CMK (cell line): ENCODE measurements around the gene SMYD3.
A peak's percentile ranks its signal among the peaks of the same experiment; 100 is the strongest.

Experiments used
- DNase-seq: peaks from one replicate; pipeline ENCODE4 v3.0.0-alpha.2; 2010; ENCODE audit warnings: low read depth

Gene SMYD3

GRCh38 chr1:246506674-246507481 lies at the start of gene SMYD3:
SMYD3 (minus strand) TSS chr1:246507279.
- DNase-seq: peak; percentile 75

- no peak for DNase-seq
Observed at GRCh38 chr1:246554201-246554600, 47.1 kb upstream of the SMYD3 start.

GRCh38 chr1:246552110-246552509 lies 45.0 kb upstream of the SMYD3 start:
- no peak for DNase-seq

- DNase-seq: no peak
Observed at GRCh38 chr1:246550402-246550801, 43.3 kb upstream of the SMYD3 start.

GRCh38 chr1:246549665-246550064 lies 42.6 kb upstream of the SMYD3 start:
- no peak for DNase-seq

- DNase-seq: no peak
Observed at GRCh38 chr1:246544001-246544400, 36.9 kb upstream of the SMYD3 start.

GRCh38 chr1:246540738-246541491 lies 33.8 kb upstream of the SMYD3 start:
- no peak for DNase-seq

GRCh38 chr1:246537887-246538286 lies 30.8 kb upstream of the SMYD3 start:
- DNase-seq: no peak

GRCh38 chr1:246537441-246537840 lies 30.4 kb upstream of the SMYD3 start:
- DNase-seq: no peak

GRCh38 chr1:246534114-246534513 lies 27.0 kb upstream of the SMYD3 start:
- no peak for DNase-seq

- DNase-seq: no peak
Observed at GRCh38 chr1:246533371-246533905, 26.4 kb upstream of the SMYD3 start.

GRCh38 chr1:246532519-246532918 lies 25.4 kb upstream of the SMYD3 start:
- no peak for DNase-seq

- no peak for DNase-seq
Observed at GRCh38 chr1:246530482-246530881, 23.4 kb upstream of the SMYD3 start.

GRCh38 chr1:246528933-246529731 lies 22.1 kb upstream of the SMYD3 start:
- DNase-seq: no peak

- DNase-seq: peak; percentile 47
Observed at GRCh38 chr1:246527402-246528088, 20.5 kb upstream of the SMYD3 start.

GRCh38 chr1:246526915-246527314 lies 19.8 kb upstream of the SMYD3 start:
- peak; percentile 39 for DNase-seq

GRCh38 chr1:246526380-246526779 lies 19.3 kb upstream of the SMYD3 start:
- DNase-seq: no peak

- no peak for DNase-seq
Observed at GRCh38 chr1:246519514-246519913, 12.4 kb upstream of the SMYD3 start.

- no peak for DNase-seq
Observed at GRCh38 chr1:246518456-246519205, 11.6 kb upstream of the SMYD3 start.

- no peak for DNase-seq
Observed at GRCh38 chr1:246517391-246517790, 10.3 kb upstream of the SMYD3 start.

- DNase-seq: no peak
Observed at GRCh38 chr1:246516126-246516525, 9.0 kb upstream of the SMYD3 start.
